Stimulated activated CD8-positive, alpha-beta memory T cell treated with anti-CD3 and anti-CD28 coated beads, Interleukin-15, amount 100 ng/mL, for 1 hour (primary cell): ENCODE measurements around the gene MYO1H.
"Not testable (repeated sequence)": the region's sequence is repeated elsewhere in the genome, so short reads cannot be mapped to it uniquely, and the experiment has no call there.

Experiments
- DNase-seq: peaks from one replicate; pipeline ENCODE4 v3.0.0-alpha.2; 2020; ENCODE audit warnings: low read depth

The MYO1H gene

DNA sequence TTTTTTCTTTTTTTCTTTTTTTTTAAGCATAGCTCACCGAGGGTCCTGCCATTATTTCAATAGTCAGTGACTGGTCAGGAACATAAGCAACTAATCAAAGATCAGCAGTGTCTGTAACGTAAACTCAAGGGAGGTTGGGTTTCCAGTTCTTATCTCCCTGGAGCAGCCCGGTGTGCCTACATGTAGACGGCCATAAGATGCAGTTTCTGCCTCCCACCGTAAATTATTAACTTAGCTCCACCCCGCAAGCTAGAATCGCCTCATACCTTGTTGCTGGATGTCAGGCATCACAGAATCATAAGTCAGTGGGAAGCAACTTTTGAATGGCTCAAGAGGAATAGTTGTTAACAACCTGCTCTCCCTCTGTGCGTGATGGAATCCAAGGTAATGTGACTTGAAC is at the start of gene MYO1H:
Gene MYO1H, plus strand, starts transcription at position 312 of the 400 bp plus-strand sequence. Its CDS starts 61 bp downstream, at position 373.
- DNase-seq = no peak

- no peak for DNase-seq
Measured at GRCh38 chr12:109299849-109300248, 47.9 kb upstream of the MYO1H start.

- no peak for DNase-seq
Measured at GRCh38 chr12:109301643-109302168, 46.0 kb upstream of the MYO1H start.

- DNase-seq = no peak
Measured at GRCh38 chr12:109302358-109302757, 45.3 kb upstream of the MYO1H start.

DNA sequence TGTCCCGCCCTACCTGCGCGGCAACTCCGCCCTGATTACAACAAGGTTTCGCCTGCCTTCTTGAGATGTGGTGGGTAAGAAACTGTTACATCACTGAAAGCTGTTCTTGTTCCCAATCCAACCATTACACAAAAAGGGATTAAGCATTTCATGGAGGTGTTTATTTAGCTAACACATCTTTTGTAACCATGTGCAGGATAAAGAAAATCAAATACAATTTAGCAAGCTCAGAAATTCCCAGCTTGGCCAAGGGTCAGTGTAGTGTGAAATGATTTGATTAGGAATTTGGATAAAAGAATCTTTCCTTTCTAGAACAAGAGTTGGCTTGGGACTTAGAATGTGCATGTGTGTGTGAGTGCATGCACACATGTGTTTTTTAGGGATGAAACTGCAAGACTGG is 44.9 kb upstream of the MYO1H start:
- no peak for DNase-seq

- DNase-seq = no peak
Measured at GRCh38 chr12:109304485-109304884, 43.2 kb upstream of the MYO1H start.

- DNase-seq = no peak
Measured at GRCh38 chr12:109305547-109305946, 42.2 kb upstream of the MYO1H start.

- DNase-seq = no peak
Measured at GRCh38 chr12:109307051-109307450, 40.6 kb upstream of the MYO1H start.

DNA sequence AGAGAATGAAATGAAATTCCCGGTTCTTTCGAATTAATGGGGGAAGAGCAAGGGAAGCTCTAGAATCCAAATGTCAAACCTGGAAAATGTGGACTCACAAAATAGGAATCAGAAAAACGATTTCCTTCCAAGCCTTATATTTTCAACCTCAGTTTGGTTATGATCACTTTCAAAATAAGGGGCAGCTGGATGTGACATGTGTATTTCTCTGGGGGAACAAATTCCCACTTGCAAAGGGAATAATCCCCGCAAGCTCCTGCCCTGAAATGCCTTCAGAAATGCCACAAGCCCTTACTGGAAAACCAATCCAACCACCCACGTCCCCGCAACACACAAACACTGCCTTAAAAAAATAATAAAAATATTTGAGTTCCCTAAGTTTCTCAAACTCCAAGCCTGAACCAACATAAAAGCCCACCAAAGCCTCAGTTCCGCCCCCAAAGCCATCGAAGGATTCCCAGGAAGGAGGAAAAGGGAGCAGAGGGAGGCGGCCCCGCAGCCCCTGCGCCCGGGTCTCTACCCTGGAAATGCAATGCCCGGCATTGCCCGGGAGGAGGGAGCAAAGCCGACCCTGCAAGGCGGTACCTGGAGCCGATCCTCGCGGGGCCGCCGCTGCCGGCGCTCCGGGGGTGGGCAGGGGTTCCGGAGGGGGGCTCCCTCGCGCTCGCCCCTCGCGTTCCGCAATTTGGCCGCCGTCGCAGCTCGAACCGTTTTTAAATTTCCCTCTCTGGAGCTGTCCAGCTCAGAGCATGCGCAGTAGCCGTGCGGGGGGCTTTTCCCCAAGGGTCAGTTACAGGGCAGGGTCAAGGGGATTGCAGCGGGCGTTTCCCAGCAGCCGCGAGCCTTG is 38.9 kb upstream of the MYO1H start, which contains the start of gene FOXN4:
Gene FOXN4, minus strand, starts transcription at position 751 of the 847 bp plus-strand sequence. CDS start 963 bp downstream, outside the sequence.
- no peak for DNase-seq

- no peak for DNase-seq
Measured at GRCh38 chr12:109309381-109310246, 38.1 kb upstream of the MYO1H start.

DNA sequence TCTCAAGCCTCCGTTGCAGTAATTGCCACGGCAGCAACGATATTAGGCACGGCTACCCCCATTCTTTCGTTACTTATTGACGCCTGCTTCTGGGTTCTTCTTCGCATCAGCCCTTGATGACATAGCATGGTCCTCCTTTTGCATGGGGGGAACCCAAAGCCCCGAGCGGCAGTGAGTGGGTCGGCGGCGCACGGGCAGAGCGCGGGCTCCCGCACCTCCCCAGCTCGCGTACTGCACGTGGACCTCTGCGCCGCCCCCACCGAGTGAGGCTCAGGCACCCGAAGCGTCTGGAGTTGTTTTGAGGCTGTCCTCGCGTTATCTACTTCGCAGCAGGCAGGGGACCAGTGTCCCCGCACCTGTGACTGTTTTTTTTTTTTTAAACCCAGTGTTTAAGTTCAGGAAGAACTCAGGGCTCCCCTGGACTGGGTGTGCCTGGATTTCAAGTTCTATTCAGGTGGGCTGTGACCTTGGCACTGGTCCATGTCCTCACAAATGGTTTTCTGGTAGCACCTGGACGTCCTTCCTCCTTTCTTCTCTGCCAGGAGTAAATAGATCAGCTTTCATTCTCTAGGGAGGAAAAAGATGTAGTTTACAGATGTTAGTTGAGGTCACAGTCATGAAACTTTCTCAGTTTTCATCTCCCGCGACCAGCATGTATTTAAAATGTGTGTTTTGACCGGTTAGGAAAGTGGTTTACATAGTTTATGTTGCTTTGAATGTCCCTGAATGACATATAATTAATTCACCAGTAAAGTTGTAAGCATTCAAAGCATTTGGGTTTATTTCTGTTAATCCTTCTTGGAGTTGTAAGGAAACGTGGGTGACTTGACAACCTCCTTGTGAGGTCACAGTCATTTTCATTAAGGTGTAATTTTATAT is 37.2 kb upstream of the MYO1H start:
- DNase-seq = no peak

- DNase-seq = not testable (repeated sequence)
Measured at GRCh38 chr12:109321294-109321693, 26.4 kb upstream of the MYO1H start.

DNA sequence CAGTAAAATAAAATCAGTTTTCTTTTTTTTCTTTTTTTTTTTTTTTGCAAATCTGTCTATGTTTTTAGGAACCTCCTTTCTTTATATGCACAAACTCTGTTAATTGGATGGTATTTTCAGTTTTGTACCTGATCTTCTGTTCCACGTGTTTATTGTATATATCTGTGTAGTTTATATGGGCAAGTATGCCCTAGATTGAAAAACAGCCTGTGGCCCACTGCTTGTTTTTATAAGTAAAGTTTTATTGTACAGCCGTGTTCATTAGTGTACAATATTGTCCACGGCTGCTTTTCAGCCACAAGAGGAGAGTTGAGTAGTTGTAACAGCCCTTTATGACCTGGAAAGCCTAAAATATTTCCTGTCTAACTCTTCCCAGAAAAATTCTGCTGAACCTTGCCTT is 18.7 kb upstream of the MYO1H start:
- no peak for DNase-seq

DNA sequence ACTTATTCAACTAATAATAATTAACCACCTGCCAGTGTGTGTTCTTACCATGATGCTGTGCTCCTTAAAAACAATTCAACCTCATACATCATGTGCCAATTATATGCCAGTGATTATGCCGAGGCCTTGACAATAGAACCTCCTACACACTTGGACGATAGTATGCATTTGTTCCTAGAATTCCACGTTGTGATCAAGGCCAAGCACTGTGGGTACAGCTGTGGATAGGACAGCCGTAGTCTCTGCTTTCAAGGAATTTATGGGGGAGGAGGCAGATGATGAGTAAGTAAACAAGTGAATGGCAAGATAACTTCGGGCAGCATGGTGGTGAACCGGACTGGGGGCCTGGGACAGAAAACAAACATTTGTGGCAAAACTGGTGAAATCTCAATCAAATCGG is 18.0 kb upstream of the MYO1H start:
- DNase-seq = no peak

- DNase-seq = no peak
Measured at GRCh38 chr12:109330282-109331230, 17.1 kb upstream of the MYO1H start.

DNA sequence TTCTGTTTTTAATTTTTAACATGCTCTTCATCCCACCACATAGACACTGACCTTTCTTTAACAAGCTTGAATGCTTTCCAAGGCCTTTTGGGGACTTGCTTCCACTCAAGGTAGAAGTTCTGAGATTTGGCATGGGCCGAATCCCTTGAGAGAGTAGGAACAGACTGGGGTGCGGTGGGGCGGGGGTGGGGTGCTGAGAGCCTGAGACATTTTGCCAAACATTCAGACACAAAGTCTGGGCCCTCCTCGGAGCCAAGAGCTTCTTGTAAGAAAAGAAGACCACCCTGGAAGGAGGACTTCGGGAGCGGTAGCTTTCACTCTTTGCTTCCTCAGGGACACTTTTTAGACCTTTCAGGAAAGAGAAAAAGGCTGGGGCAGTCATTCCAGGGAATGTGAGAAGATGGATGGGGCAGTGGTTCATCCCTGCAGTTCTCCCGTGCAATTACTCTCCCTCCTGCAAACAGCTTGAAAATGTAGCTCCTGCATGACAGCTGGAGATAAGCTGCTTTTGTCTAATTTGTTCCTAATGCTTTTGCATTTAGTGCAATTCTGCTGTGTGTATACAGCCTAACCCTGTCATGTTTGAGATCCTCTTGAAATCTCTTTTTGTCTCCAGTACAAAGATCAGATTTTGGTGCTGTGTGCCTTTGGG is 16.3 kb upstream of the MYO1H start:
- no peak for DNase-seq

GRCh38 chr12:109334887-109335286 is 12.8 kb upstream of the MYO1H start:
- DNase-seq = no peak

GRCh38 chr12:109336593-109336992 is 11.1 kb upstream of the MYO1H start:
- DNase-seq = no peak

- DNase-seq = no peak
Measured at GRCh38 chr12:109343677-109344076, 4.0 kb upstream of the MYO1H start.

GRCh38 chr12:109345428-109345827 is 2.3 kb upstream of the MYO1H start:
- no peak for DNase-seq
